C4-2B (cell line): ENCODE measurements around the gene ERGIC1.

ENCODE experiments used
- ZFX ChIP-seq: fragments of 450-650 bp; IDR thresholded peaks from 2 replicates; pipeline ENCODE4 v1.6.1; 2017
- TF ChIP-seq, protein P1 (sequence below): fragments of 450-650 bp; conservative IDR thresholded peaks from 2 replicates; pipeline ENCODE4 v1.5.1; 2017; ENCODE audit warnings: mild to moderate bottlenecking

DNA sequence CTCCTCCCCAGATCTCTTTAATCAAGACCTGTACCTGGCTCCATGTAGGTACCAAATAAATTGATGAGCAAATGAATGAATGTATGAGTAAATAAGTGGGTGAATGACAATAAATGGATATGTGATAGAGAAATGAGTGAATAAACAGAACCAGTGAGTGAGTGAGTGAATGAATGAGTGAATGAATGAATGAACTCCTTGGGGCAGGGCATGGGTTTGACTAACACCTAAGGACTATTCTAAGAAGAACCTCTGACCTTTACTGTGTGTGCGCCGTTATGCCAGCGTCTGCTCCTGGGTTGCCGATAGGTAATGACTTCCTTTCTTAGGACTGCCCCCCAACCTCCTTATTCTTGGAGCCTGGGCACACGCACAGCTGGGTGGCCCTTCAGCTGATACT lies 123.4 kb downstream of the ERGIC1 start:
- TF ChIP-seq, protein P1, sequence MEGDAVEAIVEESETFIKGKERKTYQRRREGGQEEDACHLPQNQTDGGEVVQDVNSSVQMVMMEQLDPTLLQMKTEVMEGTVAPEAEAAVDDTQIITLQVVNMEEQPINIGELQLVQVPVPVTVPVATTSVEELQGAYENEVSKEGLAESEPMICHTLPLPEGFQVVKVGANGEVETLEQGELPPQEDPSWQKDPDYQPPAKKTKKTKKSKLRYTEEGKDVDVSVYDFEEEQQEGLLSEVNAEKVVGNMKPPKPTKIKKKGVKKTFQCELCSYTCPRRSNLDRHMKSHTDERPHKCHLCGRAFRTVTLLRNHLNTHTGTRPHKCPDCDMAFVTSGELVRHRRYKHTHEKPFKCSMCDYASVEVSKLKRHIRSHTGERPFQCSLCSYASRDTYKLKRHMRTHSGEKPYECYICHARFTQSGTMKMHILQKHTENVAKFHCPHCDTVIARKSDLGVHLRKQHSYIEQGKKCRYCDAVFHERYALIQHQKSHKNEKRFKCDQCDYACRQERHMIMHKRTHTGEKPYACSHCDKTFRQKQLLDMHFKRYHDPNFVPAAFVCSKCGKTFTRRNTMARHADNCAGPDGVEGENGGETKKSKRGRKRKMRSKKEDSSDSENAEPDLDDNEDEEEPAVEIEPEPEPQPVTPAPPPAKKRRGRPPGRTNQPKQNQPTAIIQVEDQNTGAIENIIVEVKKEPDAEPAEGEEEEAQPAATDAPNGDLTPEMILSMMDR = no peak
- no peak for TF ChIP-seq ZFX
